Stomach (tissue), 9 donors: ENCODE measurements around the gene HNRNPC. TPM values are rescaled to one million over a fixed set of nuclear protein-coding genes. Genes with fewer than 3 reads are reported as not detected.
"Not testable (repeated sequence)": the region's sequence is repeated elsewhere in the genome, so short reads cannot be mapped to it uniquely, and the experiment has no call there.

Experiments
- DNase-seq, 2 donors: peaks; one replicate each; pipeline versions ENCODE4 v3.0.0 to v3.0.0-alpha.2; 2013 to 2019
- H3K27ac ChIP-seq, 5 donors: fragments of 200-600 bp in 4 of 5; sonication (generic) in 4 of 5; one replicate each; pipeline ENCODE4 v1.5.1; 2013 to 2019; ENCODE audit warnings: mild to moderate bottlenecking in 1 of 5, moderate library complexity in 1 of 5
- H3K27me3 ChIP-seq, 3 donors: fragments of 200-600 bp; sonication (generic); one replicate each; pipeline ENCODE4 v1.5.1; 2017 to 2019; ENCODE audit warnings: mixed run types in 1 of 3
- H3K36me3 ChIP-seq, 4 donors: fragments of 200-600 bp; sonication (generic); 1 replicate in 3 of 4; 2 replicates in 1 of 4; pipeline ENCODE4 v1.5.1; 2016 to 2019
- H3K4me1 ChIP-seq, 4 donors: fragments of 200-600 bp; sonication (generic); one replicate each; pipeline ENCODE4 v1.5.1; 2016 to 2019
- H3K4me3 ChIP-seq, 4 donors: fragments of 200-600 bp; sonication (generic) in 3 of 4; one replicate each; pipeline ENCODE4 v1.5.1; 2016 to 2019; ENCODE audit warnings: mild to moderate bottlenecking in 1 of 4
- H3K9me3 ChIP-seq, 4 donors: fragments of 200-600 bp; sonication (generic); one replicate each; pipeline ENCODE4 v1.5.1; 2016 to 2019
- CTCF ChIP-seq, 7 experiments: fragments of 450-650 bp in 4 of 7; fragments of 200-600 bp in 3 of 7; sonication (generic) in 3 of 7; IDR thresholded peaks; one replicate each; pipeline ENCODE4 v1.5.1; 2016 to 2019; ENCODE audit warnings: antibody characterized with exemption in 7 of 7, control low read depth in 2 of 7, mild to moderate bottlenecking in 1 of 7
- EP300 ChIP-seq: sonication (generic); formaldehyde crosslinking; IDR thresholded peaks from one replicate; pipeline ENCODE4 v1.6.1; 2017; ENCODE audit warnings: antibody characterized with exemption
- POLR2A ChIP-seq, 4 donors: fragments of 450-650 bp; IDR thresholded peaks; one replicate each; pipeline ENCODE4 v1.6.1; 2016; ENCODE audit warnings: antibody characterized with exemption in 4 of 4, control low read depth in 2 of 4, mild to moderate bottlenecking in 1 of 4, moderate library complexity in 1 of 4
- POLR2AphosphoS5 ChIP-seq, 3 donors: sonication (generic); formaldehyde crosslinking; IDR thresholded peaks; one replicate each; pipeline ENCODE4 v1.6.1; 2016; ENCODE audit warnings: antibody characterized with exemption in 3 of 3
- WGBS, 5 donors: extraction: QIAGEN DNeasy Blood & Tissue Kit in 3 of 5; methylation state at CpG; one replicate each; pipeline versions ENCODE4 v1.1.5 to v1.1.7; 2013 to 2018; 5-methylcytosine and 5-hydroxymethylcytosine counted together
- intact Hi-C: fragments of 100-400 bp; cut with DNase I; formaldehyde crosslinking; loops from one replicate; pipeline ENCODE4 v1.15.1; 2023; ENCODE audit warnings: low total_unique reads
- polyA plus RNA-seq, 3 donors: library from polyadenylated mRNA; stranded (reverse); fragments of 200-250 nt; gene quantifications; one replicate each; pipeline ENCODE4 v1.2.3, GENCODE V29; 2013
- total RNA-seq, 5 donors: library from RNA; depleted of rRNA; stranded (reverse); fragments of >200 nt; gene quantifications; one replicate each; pipeline versions ENCODE4 v1.1.0 to v1.2.3, GENCODE V29; 2014 to 2016
- donor health status: healthy with polysubstance abuse.
- donor health status: Bipolar disorder and iron deficiency.
- donor health status: healthy.

Gene HNRNPC
- total and polyA plus RNA-seq, 8 donors, result 110 to 516 (median 398) TPM

GRCh38 chr14:21169573-21169972, 99.7 kb downstream of the HNRNPC start:
- H3K4me3 ChIP-seq, result no peak overlapping the region
- no peaks in the 10 kb centered on the region for H3K9me3 ChIP-seq
- no peak for TF ChIP-seq CTCF (IDR thresholded peaks at IDR 0.05)
- no peak for TF ChIP-seq POLR2A (IDR thresholded peaks at IDR 0.05)
- TF ChIP-seq POLR2AphosphoS5 (IDR thresholded peaks at IDR 0.05), result no peak
- no peak for TF ChIP-seq EP300
- DNase-seq, result no peak
- 68 to 78% (median 73%) methylated on average over 4 of the region's 4 CpGs for WGBS, 5 donors
- no peaks in the 10 kb centered on the region for H3K4me1 ChIP-seq
- H3K27me3 ChIP-seq, result peaks cover 0 to 4% (median 0%) of the 10 kb centered on the region in 3 donors
- intact Hi-C loops, result no loop called here
- H3K27ac ChIP-seq, result no peak overlapping the region
- H3K36me3 ChIP-seq, result no peaks in the 10 kb centered on the region

GRCh38 chr14:21168055-21168454, 101.2 kb downstream of the HNRNPC start:
- H3K4me1 ChIP-seq, result no peaks in the 10 kb centered on the region
- H3K4me3 ChIP-seq, result no peak overlapping the region
- WGBS, 5 donors, result 65 to 90% (median 82%) methylated on average over 5 to 8 of the region's 8 CpGs
- no peak overlapping the region for H3K27ac ChIP-seq
- H3K27me3 ChIP-seq, result peaks cover 0 to 4% (median 0%) of the 10 kb centered on the region in 3 donors
- no peak for TF ChIP-seq CTCF (IDR thresholded peaks at IDR 0.05)
- TF ChIP-seq POLR2A (IDR thresholded peaks at IDR 0.05), result no peak
- no peak for TF ChIP-seq POLR2AphosphoS5 (IDR thresholded peaks at IDR 0.05)
- no peak for TF ChIP-seq EP300
- H3K36me3 ChIP-seq, result no peaks in the 10 kb centered on the region
- intact Hi-C loops, result no loop called here
- no peaks in the 10 kb centered on the region for H3K9me3 ChIP-seq
- no peak for DNase-seq

GRCh38 chr14:21165670-21166069, 103.6 kb downstream of the HNRNPC start:
- WGBS, 5 donors, result 14 to 70% (median 32%) methylated on average over 1 of the region's 1 CpG
- H3K36me3 ChIP-seq, H3K27ac ChIP-seq, intact Hi-C loops, H3K4me3 ChIP-seq, H3K9me3 ChIP-seq, H3K27me3 ChIP-seq, DNase-seq, H3K4me1 ChIP-seq: not testable (repeated sequence)

GRCh38 chr14:21165002-21165605, 104.1 kb downstream of the HNRNPC start:
- H3K9me3 ChIP-seq, intact Hi-C loops, DNase-seq, H3K27me3 ChIP-seq, H3K27ac ChIP-seq, H3K4me1 ChIP-seq, H3K4me3 ChIP-seq, H3K36me3 ChIP-seq: not testable (repeated sequence)
- 45 to 54% (median 52%) methylated on average over 6 to 7 of the region's 7 CpGs for WGBS, 5 donors

GRCh38 chr14:21163871-21164291, 105.4 kb downstream of the HNRNPC start:
- no peaks in the 10 kb centered on the region for H3K27me3 ChIP-seq
- no peak overlapping the region for H3K27ac ChIP-seq
- DNase-seq, result no peak
- no peak overlapping the region for H3K4me3 ChIP-seq
- TF ChIP-seq POLR2A (IDR thresholded peaks at IDR 0.05) (no peak), EP300 (no peak), CTCF (IDR thresholded peaks at IDR 0.05) (no peak), POLR2AphosphoS5 (IDR thresholded peaks at IDR 0.05) (no peak)
- H3K36me3 ChIP-seq, result no peaks in the 10 kb centered on the region
- intact Hi-C loops, result no loop called here
- no peaks in the 10 kb centered on the region for H3K4me1 ChIP-seq
- 60 to 76% (median 70%) methylated on average over 4 of the region's 4 CpGs for WGBS, 5 donors
- H3K9me3 ChIP-seq, result no peaks in the 10 kb centered on the region
